ENCODE measurements around the gene MVD. TPM values are rescaled to one million over a fixed set of nuclear protein-coding genes. Genes with fewer than 3 reads are reported as not detected.

Gene MVD, protein sequence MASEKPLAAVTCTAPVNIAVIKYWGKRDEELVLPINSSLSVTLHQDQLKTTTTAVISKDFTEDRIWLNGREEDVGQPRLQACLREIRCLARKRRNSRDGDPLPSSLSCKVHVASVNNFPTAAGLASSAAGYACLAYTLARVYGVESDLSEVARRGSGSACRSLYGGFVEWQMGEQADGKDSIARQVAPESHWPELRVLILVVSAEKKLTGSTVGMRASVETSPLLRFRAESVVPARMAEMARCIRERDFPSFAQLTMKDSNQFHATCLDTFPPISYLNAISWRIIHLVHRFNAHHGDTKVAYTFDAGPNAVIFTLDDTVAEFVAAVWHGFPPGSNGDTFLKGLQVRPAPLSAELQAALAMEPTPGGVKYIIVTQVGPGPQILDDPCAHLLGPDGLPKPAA
- 23.9 TPM for total RNA-seq
- long read RNA-seq, transcript MVD-201 (10 exons, 1,823 nt) = major isoform, 51 of 95 reads
- long read RNA-seq, transcript MVD-202 (3 exons, 499 nt) = minor isoform, 7 of 95 reads
- long read RNA-seq, partial matches to known transcripts = 14 of 95 reads
- long read RNA-seq, other reads (novel, unspliced or antisense) = 19 of 95 reads

DNA sequence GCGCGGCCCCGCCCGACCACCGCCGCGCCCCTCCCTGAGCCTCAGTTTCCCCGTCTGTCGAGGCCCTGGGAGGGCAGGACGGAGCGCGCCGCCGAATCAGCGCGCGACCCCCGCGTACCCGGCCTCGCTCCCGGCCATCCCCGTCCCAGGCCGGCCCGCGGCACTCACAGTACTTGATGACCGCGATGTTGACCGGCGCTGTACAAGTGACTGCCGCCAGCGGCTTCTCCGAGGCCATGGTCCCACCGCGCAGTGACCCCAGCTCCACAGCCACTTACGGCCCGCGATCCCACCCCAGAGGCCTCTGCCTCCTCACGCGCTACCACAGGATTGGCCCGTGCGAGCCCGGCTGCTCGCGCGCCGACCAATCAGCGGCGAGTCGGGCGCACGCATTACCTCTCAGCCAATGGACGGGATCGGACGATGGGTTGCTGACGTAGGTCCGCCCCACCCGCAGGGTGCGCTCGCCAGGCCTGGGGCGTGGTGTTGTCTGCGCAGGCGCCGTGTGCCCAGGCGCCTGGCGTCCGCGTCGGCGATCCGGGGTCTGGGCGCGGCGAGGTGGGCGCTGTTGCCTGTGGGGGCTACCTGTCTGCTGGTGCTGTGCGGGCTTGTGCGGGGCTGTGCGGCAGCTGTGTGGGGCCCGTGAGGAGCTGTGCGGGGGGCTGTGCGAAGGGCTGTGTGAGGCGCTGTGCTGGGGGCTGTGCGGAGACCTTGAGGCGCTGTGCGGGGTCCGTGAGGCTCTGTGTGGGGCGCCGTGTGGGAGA is at the start of gene MVD:
MVD (minus strand) TSS at position 249 of the 764 bp plus-strand sequence; CDS start at position 238, 11 bp downstream.
- ATAC-seq (peak; percentile 98), DNase-seq (peak; percentile 99)
- intact Hi-C loops (cut with micrococcal nuclease) = no loop called here

DNA sequence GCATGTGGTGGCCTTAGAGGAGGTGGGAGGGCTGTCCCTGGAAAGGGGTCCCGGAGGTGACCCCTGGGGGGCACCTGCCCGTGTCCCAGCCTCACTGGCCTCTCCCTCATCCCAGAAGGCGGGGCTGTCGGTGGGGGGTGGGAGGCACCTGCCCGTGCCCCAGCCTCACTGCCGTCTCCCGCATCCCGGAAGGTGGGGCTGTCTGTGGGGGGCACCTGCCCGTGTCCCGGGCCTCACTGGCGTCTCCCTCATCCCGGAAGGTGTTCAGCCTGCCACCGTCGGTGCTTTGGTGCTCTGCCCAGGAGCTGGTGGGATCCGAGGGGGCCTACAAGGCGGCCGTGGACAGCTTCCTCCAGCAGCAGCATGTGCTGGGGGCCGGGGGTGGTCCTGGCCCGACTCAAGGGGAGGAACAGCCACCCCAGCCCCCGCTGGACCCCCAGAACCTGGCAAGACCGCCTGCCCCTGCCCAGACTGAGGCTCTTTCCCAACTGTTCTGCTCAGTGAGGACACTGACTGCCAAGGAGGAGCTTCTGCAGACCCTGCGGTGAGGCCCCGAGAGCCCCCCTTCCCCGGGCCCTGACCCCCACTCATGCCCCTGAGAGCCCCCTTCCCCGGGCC is 49.6 kb upstream of the MVD start:
- intact Hi-C loops (cut with micrococcal nuclease) = no loop called here
- ATAC-seq (no peak), DNase-seq (no peak)

DNA sequence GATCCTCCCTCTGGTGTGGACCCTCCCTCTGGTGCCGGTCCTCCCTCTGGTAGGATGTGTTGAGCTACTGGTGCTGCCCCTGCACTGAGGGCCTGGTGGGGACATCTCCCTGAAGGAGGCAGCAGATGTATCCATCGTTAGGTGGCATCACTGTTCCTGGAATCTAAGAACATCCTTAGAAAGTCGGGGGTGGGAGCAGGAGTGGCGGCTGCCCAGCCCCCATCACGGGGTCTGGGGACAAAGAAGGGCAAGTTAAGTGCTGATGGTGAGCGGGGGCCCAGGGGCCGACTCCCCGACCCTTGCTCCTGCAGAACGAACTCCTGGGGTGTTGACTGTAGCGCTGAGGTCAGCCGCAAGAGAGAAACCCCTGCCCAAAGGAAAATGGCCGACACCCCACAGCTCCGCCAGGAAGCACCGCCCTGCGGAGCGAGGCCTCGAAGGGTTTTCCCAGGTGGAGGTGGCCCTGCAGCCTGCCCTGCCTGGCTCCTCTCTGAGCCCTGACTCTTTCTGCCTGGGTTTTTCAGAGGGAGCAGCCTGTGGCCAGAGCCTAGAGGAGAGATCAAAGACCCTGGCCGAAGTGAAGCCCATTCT is 49.0 kb upstream of the MVD start:
- ATAC-seq (no peak), DNase-seq (no peak)
- intact Hi-C loops (cut with micrococcal nuclease) = no loop called here

- ATAC-seq (no peak), DNase-seq (no peak)
- intact Hi-C loops (cut with micrococcal nuclease) = no loop called here
Measured at GRCh38 chr16:88710556-88710955, 47.7 kb upstream of the MVD start.

DNA sequence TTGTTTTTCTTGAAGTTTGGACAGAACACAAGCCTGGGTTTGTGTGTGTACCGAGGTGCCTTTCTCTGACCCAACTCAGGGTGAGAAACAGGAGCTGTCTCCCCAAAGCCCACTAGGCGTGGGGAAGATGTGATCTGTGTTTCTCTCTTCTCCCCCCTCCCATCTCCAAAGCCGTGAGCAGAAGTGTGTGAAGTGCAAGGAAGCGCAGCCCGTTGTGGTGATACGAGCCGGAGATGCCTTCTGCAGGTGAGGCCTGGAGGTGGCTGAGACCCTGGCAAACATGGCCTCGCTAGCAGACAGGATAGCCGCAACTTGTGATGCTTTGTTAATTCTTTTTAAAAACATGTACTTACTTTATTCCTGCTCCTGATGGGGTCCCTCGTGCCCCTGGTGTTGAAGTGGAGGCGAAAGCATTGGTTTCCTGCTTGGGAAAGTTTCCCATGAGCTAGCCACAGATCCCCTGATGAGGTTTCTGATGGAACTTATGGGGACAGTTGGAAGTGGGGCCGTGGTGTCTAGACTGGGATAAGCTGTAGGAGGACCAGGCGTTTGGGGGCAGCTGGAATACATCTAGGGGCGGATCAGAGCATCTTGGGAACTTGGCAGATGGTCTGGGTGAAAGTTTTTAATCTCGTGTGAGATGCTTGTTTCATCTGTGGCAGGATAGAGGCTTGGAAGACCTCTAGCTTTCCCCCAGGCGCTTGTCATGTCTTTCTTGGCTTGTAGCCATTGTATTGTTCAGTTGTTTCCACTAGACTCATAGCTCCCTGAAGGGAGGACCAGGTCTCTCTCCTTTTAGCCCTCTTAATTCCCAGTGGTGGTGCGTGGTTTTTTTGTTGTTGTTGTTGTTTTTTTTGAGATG is 44.3 kb upstream of the MVD start:
- intact Hi-C loops (cut with micrococcal nuclease) = no loop called here
- no peak for DNase-seq
- ATAC-seq = no peak

- DNase-seq (peak; percentile 97), ATAC-seq (peak; percentile 90)
- intact Hi-C loops (cut with micrococcal nuclease) = no loop called here
Measured at GRCh38 chr16:88706229-88706964, 43.5 kb upstream of the MVD start, which contains the start of the genes CTU2 and RNF166. CTU2 (plus strand) TSS chr16:88706503; CDS start chr16:88706531, 28 bp downstream. RNF166 (minus strand) TSS chr16:88706408; CDS start chr16:88706325, 83 bp downstream.

DNA sequence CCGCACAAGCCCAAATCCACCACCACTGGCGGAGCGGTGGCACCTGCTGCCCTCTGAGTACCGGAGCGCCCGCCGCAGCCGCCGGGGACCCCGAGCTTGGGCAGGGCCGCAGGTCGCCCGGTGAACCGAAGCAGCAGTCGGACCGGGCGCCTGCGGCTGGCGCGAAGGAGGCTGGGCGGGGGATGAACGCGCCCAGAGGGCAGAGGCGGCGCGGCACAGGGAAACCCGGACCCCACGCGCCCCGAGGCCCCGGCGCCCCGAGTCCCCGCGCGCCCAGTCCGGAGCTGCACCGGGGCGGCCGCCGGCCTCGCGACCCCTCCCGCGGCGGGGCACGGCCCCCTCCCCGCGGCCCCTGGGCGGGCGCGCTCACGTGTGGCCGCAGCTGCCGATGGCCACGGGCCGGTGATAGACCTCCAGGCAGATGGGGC is 42.9 kb upstream of the MVD start:
- intact Hi-C loops (cut with micrococcal nuclease) = no loop called here

DNA sequence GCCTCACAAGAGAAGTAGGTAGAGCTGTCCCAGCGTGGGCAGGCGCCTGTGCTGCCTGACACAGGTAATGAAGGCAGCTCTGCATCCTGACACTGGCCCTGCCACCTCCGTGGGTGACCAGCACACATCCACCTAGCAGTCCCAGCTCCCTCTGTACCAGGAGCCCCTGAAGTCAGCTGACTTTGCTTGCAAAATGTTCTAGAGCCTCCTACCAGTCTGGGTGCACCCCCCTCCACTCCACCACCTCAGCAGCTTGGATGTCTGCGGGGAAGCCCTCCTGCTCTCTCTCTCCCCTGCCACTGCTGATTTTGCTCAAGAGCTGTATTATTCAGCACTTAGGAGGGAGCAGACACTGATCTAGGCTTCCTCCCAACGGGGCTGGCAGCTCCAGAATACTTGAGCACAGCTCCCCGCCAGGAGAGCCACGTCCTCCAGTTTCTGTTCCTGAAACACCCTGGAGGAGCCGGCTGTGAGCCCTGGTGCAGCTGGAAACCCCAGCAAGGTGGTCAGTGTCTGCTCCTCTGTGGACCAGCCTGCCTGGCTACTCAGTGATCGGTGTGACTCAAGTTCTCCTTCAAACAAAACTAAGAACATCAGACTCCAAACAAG is 42.3 kb upstream of the MVD start:
- intact Hi-C loops (cut with micrococcal nuclease) = no loop called here
- ATAC-seq = no peak
- no peak for DNase-seq

More for the DNA sequence above, 42.9 kb upstream of the MVD start:
- DNase-seq = no peak
- ATAC-seq = peak; percentile 19

GRCh38 chr16:88703486-88704309 is 40.8 kb upstream of the MVD start:
- peak; percentile 67 for DNase-seq
- ATAC-seq = peak; percentile 7
- intact Hi-C loops (cut with micrococcal nuclease) = no loop called here

GRCh38 chr16:88702371-88703210 is 39.7 kb upstream of the MVD start:
- intact Hi-C loops (cut with micrococcal nuclease) = no loop called here
- ATAC-seq (no peak), DNase-seq (peak; percentile 29)

DNA sequence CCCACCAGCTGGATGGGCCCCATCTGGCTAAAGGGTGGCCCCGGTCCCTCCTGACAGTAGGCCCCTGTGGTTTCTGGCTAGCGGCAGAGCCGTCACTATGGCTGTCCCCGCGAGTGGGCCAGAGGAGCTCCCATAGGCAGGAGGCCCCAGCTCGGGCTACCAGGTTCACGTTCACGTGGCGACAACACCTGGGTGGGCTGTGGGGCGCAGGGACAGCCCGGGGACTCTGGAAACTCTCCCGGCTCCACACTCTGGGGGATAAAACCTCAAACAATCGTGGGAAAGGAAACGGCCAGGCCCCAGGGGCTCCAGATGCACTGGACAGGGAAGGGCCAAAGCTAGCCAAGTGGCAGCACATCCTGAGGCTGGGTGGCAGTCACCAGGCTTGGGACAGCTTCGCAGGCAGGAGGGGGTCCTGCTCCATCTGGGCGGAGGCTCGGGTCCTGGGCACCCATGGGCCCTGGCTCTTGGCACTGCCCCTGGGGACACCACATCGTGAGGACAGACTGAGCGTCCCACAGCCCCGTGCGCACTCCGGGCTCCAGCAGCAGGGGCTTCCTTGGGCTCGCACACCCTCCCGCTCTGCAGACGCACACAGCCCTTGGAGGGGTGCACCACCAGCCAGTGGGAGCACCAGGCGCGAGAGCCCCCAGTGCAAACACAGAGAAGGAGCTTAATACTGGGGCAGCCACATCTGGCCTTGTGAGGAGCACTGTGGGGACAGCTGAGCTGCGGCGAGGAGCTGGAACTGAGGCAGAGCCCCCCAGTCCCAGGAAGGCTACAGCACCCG is 38.9 kb upstream of the MVD start:
- intact Hi-C loops (cut with micrococcal nuclease) = no loop called here
- no peak for ATAC-seq
- peak; percentile 33 for DNase-seq

DNA sequence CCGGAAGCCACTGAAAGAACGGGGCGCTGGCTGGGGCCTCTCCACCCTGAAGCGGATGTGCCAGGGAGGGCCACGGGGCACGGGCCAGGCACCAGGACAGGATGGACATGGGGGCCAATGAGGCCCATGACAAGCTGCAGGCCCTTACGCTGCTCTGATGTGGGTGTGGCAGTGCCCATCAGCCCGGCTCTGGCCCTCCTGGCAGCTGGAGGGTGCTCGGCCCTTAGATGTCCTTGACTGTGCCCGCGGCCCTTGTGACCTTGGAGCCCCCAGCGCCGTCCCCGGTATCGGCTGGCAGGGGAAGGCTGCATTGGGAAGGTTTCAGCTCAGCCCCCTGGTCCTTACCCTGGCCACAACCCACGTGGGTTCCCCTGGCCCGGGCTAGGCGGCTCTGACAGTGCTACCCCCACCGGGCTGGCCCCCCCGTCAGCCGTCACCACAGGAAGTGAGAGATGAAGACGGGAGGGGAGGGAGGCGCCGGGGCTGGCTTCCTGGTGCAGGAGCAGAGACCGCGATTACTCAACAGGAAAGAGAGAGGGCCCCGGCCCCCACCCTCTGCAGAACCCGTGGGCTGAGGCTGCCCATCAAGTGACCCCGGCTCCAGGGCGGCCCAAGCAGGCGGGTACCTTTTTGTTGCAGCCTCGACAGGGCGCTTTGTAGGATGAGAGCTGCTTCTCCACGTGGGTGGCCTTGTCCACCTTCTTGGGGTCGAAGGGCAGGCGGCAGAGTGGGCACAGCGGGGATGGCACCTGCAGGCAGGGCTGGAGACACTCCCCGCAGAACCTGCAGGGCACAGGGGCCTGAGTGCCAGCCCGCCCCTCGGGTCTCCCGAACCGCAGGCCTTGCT is 38.0 kb upstream of the MVD start:
- intact Hi-C loops (cut with micrococcal nuclease) = no loop called here
- DNase-seq = peak; percentile 93
- peak; percentile 80 for ATAC-seq

GRCh38 chr16:88700322-88700635 is 37.4 kb upstream of the MVD start:
- ATAC-seq (no peak), DNase-seq (no peak)
- intact Hi-C loops (cut with micrococcal nuclease) = no loop called here

- DNase-seq (no peak), ATAC-seq (no peak)
- intact Hi-C loops (cut with micrococcal nuclease) = no loop called here
Measured at GRCh38 chr16:88699180-88699579, 36.3 kb upstream of the MVD start.

Measured in left ventricle myocardium superior (tissue), 1 donor.